ENCODE results near the gene FER. TPM values are rescaled to one million over a fixed set of nuclear protein-coding genes. Genes with fewer than 3 reads are reported as not detected.

FER gene
- polyA plus RNA-seq, 1 donor from 2014 or later = 8.5 TPM

DNA sequence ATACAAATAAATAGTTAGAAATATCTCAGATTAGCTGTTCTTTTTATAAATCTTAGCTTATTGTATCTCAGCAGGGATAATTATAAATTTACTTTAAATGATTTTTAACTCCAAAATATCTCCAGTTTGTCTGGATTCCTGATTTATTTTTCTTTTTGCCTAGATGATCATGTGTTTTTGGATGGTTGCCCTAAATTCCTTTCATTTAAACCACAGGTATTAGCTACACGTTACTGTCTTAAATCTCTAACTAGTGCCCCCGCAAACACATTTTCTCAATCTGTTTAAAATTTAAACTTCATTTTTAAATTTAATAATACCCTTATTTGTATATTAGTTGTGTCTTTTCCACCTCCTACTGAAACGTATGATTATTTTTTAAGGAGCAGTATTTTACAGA, 5.6 kb downstream of the FER start:
- Histone ChIP-seq H3K9ac (ENCODE audit: low read length) (no peak overlapping the region), H3F3A (ENCODE audit: insufficient read depth, low read length, poor library complexity, severe bottlenecking) (peaks cover 6% of the 10 kb centered on the region), H3K9me3 (ENCODE audit: low read length) (no peaks in the 10 kb centered on the region), H3K9me2 (ENCODE audit: insufficient read depth, low read length) (no peaks in the 10 kb centered on the region), H4K20me1 (ENCODE audit: insufficient read depth) (no peaks in the 10 kb centered on the region), H3K4me3 (ENCODE audit: low read length) (no peak overlapping the region), H3K27ac (ENCODE audit: low read length) (no peak overlapping the region), H3K27me3 (ENCODE audit: insufficient read depth, low read depth, low read length) (no peaks in the 10 kb centered on the region), H3K79me2 (replicated peaks; ENCODE audit: insufficient read depth, low read length) (peaks cover 33% of the 10 kb centered on the region), H3K36me3 (ENCODE audit: insufficient read depth, low read length) (no peaks in the 10 kb centered on the region), H2AFZ (ENCODE audit: low read depth, low read length) (no peak overlapping the region), H3K4me2 (ENCODE audit: low read length) (no peak overlapping the region)
- TF ChIP-seq EZH2 (IDR thresholded peaks at IDR 0.05; ENCODE audit: borderline replicate concordance, insufficient read depth, low read length, poor library complexity, severe bottlenecking) = no peak
- TF ChIP-seq, protein P1, sequence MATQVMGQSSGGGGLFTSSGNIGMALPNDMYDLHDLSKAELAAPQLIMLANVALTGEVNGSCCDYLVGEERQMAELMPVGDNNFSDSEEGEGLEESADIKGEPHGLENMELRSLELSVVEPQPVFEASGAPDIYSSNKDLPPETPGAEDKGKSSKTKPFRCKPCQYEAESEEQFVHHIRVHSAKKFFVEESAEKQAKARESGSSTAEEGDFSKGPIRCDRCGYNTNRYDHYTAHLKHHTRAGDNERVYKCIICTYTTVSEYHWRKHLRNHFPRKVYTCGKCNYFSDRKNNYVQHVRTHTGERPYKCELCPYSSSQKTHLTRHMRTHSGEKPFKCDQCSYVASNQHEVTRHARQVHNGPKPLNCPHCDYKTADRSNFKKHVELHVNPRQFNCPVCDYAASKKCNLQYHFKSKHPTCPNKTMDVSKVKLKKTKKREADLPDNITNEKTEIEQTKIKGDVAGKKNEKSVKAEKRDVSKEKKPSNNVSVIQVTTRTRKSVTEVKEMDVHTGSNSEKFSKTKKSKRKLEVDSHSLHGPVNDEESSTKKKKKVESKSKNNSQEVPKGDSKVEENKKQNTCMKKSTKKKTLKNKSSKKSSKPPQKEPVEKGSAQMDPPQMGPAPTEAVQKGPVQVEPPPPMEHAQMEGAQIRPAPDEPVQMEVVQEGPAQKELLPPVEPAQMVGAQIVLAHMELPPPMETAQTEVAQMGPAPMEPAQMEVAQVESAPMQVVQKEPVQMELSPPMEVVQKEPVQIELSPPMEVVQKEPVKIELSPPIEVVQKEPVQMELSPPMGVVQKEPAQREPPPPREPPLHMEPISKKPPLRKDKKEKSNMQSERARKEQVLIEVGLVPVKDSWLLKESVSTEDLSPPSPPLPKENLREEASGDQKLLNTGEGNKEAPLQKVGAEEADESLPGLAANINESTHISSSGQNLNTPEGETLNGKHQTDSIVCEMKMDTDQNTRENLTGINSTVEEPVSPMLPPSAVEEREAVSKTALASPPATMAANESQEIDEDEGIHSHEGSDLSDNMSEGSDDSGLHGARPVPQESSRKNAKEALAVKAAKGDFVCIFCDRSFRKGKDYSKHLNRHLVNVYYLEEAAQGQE (IDR thresholded peaks at IDR 0.05; ENCODE audit: borderline replicate concordance) = no peak
- TF ChIP-seq TAF1 (IDR thresholded peaks at IDR 0.05; ENCODE audit: low read depth) = no peak
- TF ChIP-seq MXI1 (conservative IDR thresholded peaks at IDR 0.05; ENCODE audit: poor library complexity, severe bottlenecking) = no peak
- no peak for TF ChIP-seq CTCF (IDR thresholded peaks at IDR 0.05; ENCODE audit: poor library complexity, severe bottlenecking)
- no peak for TF ChIP-seq EP300 (conservative IDR thresholded peaks at IDR 0.05; ENCODE audit: poor library complexity, severe bottlenecking)
- no peak for TF ChIP-seq RAD21 (conservative IDR thresholded peaks at IDR 0.05)
- TF ChIP-seq POLR2AphosphoS5 (IDR thresholded peaks at IDR 0.05) = no peak
- no peak for TF ChIP-seq SMC3 (conservative IDR thresholded peaks at IDR 0.05; ENCODE audit: poor library complexity)

DNA sequence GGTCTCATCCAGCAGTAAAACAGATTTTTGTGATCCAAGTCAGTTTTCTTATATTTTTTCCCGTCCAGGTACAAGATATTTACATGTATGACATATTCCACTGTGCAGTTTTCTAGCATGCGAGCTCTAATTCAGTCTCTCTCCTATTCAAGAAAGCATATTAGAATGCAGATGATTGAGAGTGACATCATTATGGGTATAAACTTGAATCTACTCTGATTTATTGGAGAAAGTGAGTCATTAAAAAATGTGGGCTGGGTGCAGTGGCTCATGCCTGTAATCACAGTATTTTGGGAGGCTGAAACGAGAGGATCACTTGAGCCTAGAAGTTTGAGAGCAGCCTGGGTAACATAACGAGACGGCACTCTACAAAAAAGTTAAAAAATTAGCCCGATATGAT, 6.2 kb downstream of the FER start:
- Histone ChIP-seq H3K4me2 (ENCODE audit: low read length) (no peak overlapping the region), H3K9me2 (ENCODE audit: insufficient read depth, low read length) (no peaks in the 10 kb centered on the region), H2AFZ (ENCODE audit: low read depth, low read length) (no peak overlapping the region), H3K27ac (ENCODE audit: low read length) (no peak overlapping the region), H3F3A (ENCODE audit: insufficient read depth, low read length, poor library complexity, severe bottlenecking) (peaks cover 6% of the 10 kb centered on the region), H3K4me3 (ENCODE audit: low read length) (no peak overlapping the region), H3K27me3 (ENCODE audit: insufficient read depth, low read depth, low read length) (no peaks in the 10 kb centered on the region), H3K36me3 (ENCODE audit: insufficient read depth, low read length) (no peaks in the 10 kb centered on the region), H4K20me1 (ENCODE audit: insufficient read depth) (no peaks in the 10 kb centered on the region), H3K9me3 (ENCODE audit: low read length) (no peaks in the 10 kb centered on the region), H3K9ac (ENCODE audit: low read length) (no peak overlapping the region), H3K79me2 (replicated peaks; ENCODE audit: insufficient read depth, low read length) (peaks cover 33% of the 10 kb centered on the region)
- TF ChIP-seq MXI1 (conservative IDR thresholded peaks at IDR 0.05; ENCODE audit: poor library complexity, severe bottlenecking) (no peak), RAD21 (conservative IDR thresholded peaks at IDR 0.05) (no peak), EP300 (conservative IDR thresholded peaks at IDR 0.05; ENCODE audit: poor library complexity, severe bottlenecking) (no peak), SMC3 (conservative IDR thresholded peaks at IDR 0.05; ENCODE audit: poor library complexity) (no peak), POLR2AphosphoS5 (IDR thresholded peaks at IDR 0.05) (no peak), EZH2 (IDR thresholded peaks at IDR 0.05; ENCODE audit: borderline replicate concordance, insufficient read depth, low read length, poor library complexity, severe bottlenecking) (no peak), TAF1 (IDR thresholded peaks at IDR 0.05; ENCODE audit: low read depth) (no peak), CTCF (IDR thresholded peaks at IDR 0.05; ENCODE audit: poor library complexity, severe bottlenecking) (no peak)
- TF ChIP-seq, protein P1 (IDR thresholded peaks at IDR 0.05; ENCODE audit: borderline replicate concordance) = no peak
